H1 (cell line): Measurements from ENCODE around the gene TAF7L. TPM values are rescaled to one million over a fixed set of nuclear protein-coding genes. Genes with fewer than 3 reads are reported as not detected.

Experiments
- CTCF ChIA-PET: fragments of 300-600 bp; sonication (Branson Sonifier 250); formaldehyde crosslinking; loops from one replicate; lab custom pipeline; 2021; ENCODE audit not compliant: partially characterized antibody; lab: Charles Lee
- POLR2A ChIA-PET: fragments of 300-600 bp; sonication (Branson Sonifier 250); formaldehyde crosslinking; loops from one replicate; lab custom pipeline; 2021; ENCODE audit warnings: inconsistent platforms; ENCODE audit not compliant: partially characterized antibody; lab: Charles Lee
- DNase-seq, 2 experiments: peaks; one replicate each; pipeline versions ENCODE4 v3.0.0 to v3.0.0-alpha.2; 2010 to 2022; ENCODE audit warnings: low spot score in 2 of 2, low read depth in 1 of 2, mixed read lengths in 1 of 2
- FAIRE-seq: peaks from 2 replicates; lab custom pipeline; 2011; peaks lifted over from hg19 to GRCh38; lab: Jason Lieb, UNC
- H2AFZ ChIP-seq: 2 replicates; pipeline ENCODE4 v1.8.1; 2012; ENCODE audit warnings: low read length, inconsistent platforms
- H2AK5ac ChIP-seq: 2 replicates; pipeline ENCODE4 v1.6.1; 2013; ENCODE audit warnings: low read depth, low read length
- H2BK120ac ChIP-seq: replicated peaks from 2 replicates; pipeline ENCODE3; 2013; ENCODE audit warnings: low read depth, low read length, inconsistent platforms
- H2BK12ac ChIP-seq: 2 replicates; pipeline ENCODE4 v1.6.1; 2013; ENCODE audit warnings: low read depth, low read length
- H2BK15ac ChIP-seq: 2 replicates; pipeline ENCODE4 v1.6.1; 2013; ENCODE audit warnings: low read length
- H2BK20ac ChIP-seq: 2 replicates; pipeline ENCODE4 v1.6.1; 2013; ENCODE audit warnings: low read length
- H2BK5ac ChIP-seq: 2 replicates; pipeline ENCODE4 v1.6.1; 2013; ENCODE audit warnings: low read depth, low read length
- H3K14ac ChIP-seq: 2 replicates; pipeline ENCODE4 v1.6.1; 2013; ENCODE audit warnings: inconsistent platforms; ENCODE audit not compliant: insufficient read length
- H3K18ac ChIP-seq: 2 replicates; pipeline ENCODE4 v1.6.1; 2013; ENCODE audit warnings: low read length; ENCODE audit errors: extremely low read depth
- H3K23ac ChIP-seq: 2 replicates; pipeline ENCODE4 v1.6.1; 2013; ENCODE audit warnings: inconsistent platforms; ENCODE audit not compliant: insufficient read length
- H3K23me2 ChIP-seq: 2 replicates; pipeline ENCODE4 v1.6.1; 2013; ENCODE audit warnings: low read depth, low read length
- H3K27ac ChIP-seq: 2 replicates; pipeline ENCODE4 v1.6.1; 2011; ENCODE audit warnings: low read depth, low read length, inconsistent platforms
- H3K27me3 ChIP-seq, 4 experiments: replicated peaks in 1 of 4; 1 replicate in 1 of 4; 2 replicates in 3 of 4; pipeline versions ENCODE4 v1.6.1 to v1.8.1; 2011 to 2013; ENCODE audit warnings: low read length in 3 of 4, mild to moderate bottlenecking in 3 of 4, inconsistent platforms in 2 of 4, mixed read lengths in 2 of 4, moderate library complexity in 1 of 4; ENCODE audit not compliant: control insufficient read depth in 3 of 4, insufficient read depth in 3 of 4; ENCODE audit errors: extremely low read depth in 1 of 4
- H3K36me3 ChIP-seq, 4 experiments: 2 replicates each; pipeline versions ENCODE4 v1.6.1 to v1.8.1; 2011 to 2013; ENCODE audit warnings: mild to moderate bottlenecking in 4 of 4, low read length in 3 of 4, moderate library complexity in 2 of 4, control low read depth in 1 of 4, inconsistent platforms in 1 of 4; ENCODE audit not compliant: insufficient read depth in 4 of 4, control insufficient read depth in 2 of 4
- H3K4ac ChIP-seq: replicated peaks from 2 replicates; pipeline ENCODE3; 2013; ENCODE audit warnings: low read length, low read depth, mixed read lengths, inconsistent platforms; ENCODE audit not compliant: insufficient read length
- H3K4me1 ChIP-seq, 4 experiments: replicated peaks in 1 of 4; 1 replicate in 1 of 4; 2 replicates in 3 of 4; pipeline versions ENCODE4 v1.6.1 to v1.8.1; 2011 to 2013; ENCODE audit warnings: low read length in 3 of 4, inconsistent platforms in 2 of 4, mixed read lengths in 1 of 4; ENCODE audit not compliant: insufficient read depth in 4 of 4, control insufficient read depth in 3 of 4
- H3K4me2 ChIP-seq, 2 experiments: 2 replicates each; pipeline versions ENCODE4 v1.6.1 to v1.8.1; 2011 to 2013; ENCODE audit warnings: low read depth in 2 of 2, low read length in 2 of 2, control low read depth in 1 of 2, inconsistent platforms in 1 of 2, mild to moderate bottlenecking in 1 of 2; ENCODE audit not compliant: insufficient read depth in 1 of 2
- H3K4me3 ChIP-seq, 4 experiments: fragments of 200-600, 300-600 bp in 1 of 4; sonication (generic), shearing (Covaris generic), sonication (Bioruptor Twin) in 1 of 4; 2 replicates each; pipeline versions ENCODE4 v1.5.1 to v1.8.1; 2011 to 2016; ENCODE audit warnings: low read length in 4 of 4, low read depth in 3 of 4, control low read depth in 2 of 4, inconsistent platforms in 2 of 4, mild to moderate bottlenecking in 2 of 4, mixed read lengths in 1 of 4, moderate library complexity in 1 of 4; ENCODE audit not compliant: insufficient read depth in 2 of 4; ENCODE audit errors: extremely low read depth in 1 of 4
- H3K56ac ChIP-seq: replicated peaks from 2 replicates; pipeline ENCODE3; 2013; ENCODE audit warnings: low read depth, mild to moderate bottlenecking, mixed read lengths, low read length, inconsistent platforms; ENCODE audit not compliant: insufficient read length
- H3K79me1 ChIP-seq: 2 replicates; pipeline ENCODE4 v1.6.1; 2013; ENCODE audit warnings: low read depth, low read length, control low read depth
- H3K79me2 ChIP-seq, 2 experiments: 2 replicates each; pipeline versions ENCODE4 v1.6.1 to v1.8.1; 2012 to 2013; ENCODE audit warnings: low read length in 2 of 2, mild to moderate bottlenecking in 2 of 2, inconsistent platforms in 1 of 2; ENCODE audit not compliant: insufficient read depth in 2 of 2, control insufficient read depth in 1 of 2
- H3K9ac ChIP-seq, 4 experiments: replicated peaks in 1 of 4; 1 replicate in 1 of 4; 2 replicates in 3 of 4; pipeline versions ENCODE4 v1.6.1 to v1.8.1; 2011 to 2013; ENCODE audit warnings: low read depth in 3 of 4, low read length in 3 of 4, control low read depth in 2 of 4, mild to moderate bottlenecking in 2 of 4, moderate library complexity in 2 of 4, inconsistent platforms in 1 of 4; ENCODE audit errors: extremely low read depth in 1 of 4
- H3K9me3 ChIP-seq, 2 experiments: 2 replicates each; pipeline versions ENCODE4 v1.6.1 to v1.8.1; 2012 to 2013; ENCODE audit warnings: mild to moderate bottlenecking in 2 of 2, moderate library complexity in 2 of 2, control low read depth in 1 of 2, inconsistent platforms in 1 of 2, low read depth in 1 of 2, low read length in 1 of 2, mixed read lengths in 1 of 2; ENCODE audit not compliant: insufficient read depth in 2 of 2
- H4K20me1 ChIP-seq, 2 experiments: replicated peaks in 1 of 2; 2 replicates each; pipeline versions ENCODE3 to v1.8.1; 2011 to 2013; ENCODE audit warnings: inconsistent platforms in 2 of 2, low read length in 2 of 2, mild to moderate bottlenecking in 1 of 2; ENCODE audit not compliant: insufficient read depth in 2 of 2, control insufficient read depth in 1 of 2
- H4K5ac ChIP-seq: 2 replicates; pipeline ENCODE4 v1.6.1; 2013; ENCODE audit warnings: low read length, low read depth, mixed read lengths, inconsistent platforms; ENCODE audit not compliant: insufficient read length
- H4K8ac ChIP-seq: 2 replicates; pipeline ENCODE4 v1.8.0; 2013; ENCODE audit warnings: mild to moderate bottlenecking, moderate library complexity, low read length, inconsistent platforms; ENCODE audit not compliant: insufficient read depth; ENCODE audit errors: extremely low read depth
- H4K91ac ChIP-seq: replicated peaks from 2 replicates; pipeline ENCODE3; 2013; ENCODE audit warnings: low read length, mixed read lengths, inconsistent platforms; ENCODE audit not compliant: insufficient read length
- CTBP2 ChIP-seq: IDR thresholded peaks from 2 replicates; pipeline ENCODE4 v1.7.0; 2011; ENCODE audit warnings: borderline replicate concordance, mild to moderate bottlenecking, moderate library complexity, mixed read lengths, low read length; ENCODE audit not compliant: insufficient read depth, insufficient read length
- JUND ChIP-seq: IDR thresholded peaks from 2 replicates; pipeline ENCODE4 v1.6.1; 2011; ENCODE audit warnings: mild to moderate bottlenecking, improper control_type of control experiment, low read length
- POLR2A ChIP-seq, 2 experiments: IDR thresholded peaks; 1 replicate in 1 of 2; 2 replicates in 1 of 2; pipeline ENCODE4 v1.6.1; 2011; ENCODE audit warnings: low read depth in 2 of 2, low read length in 2 of 2, mild to moderate bottlenecking in 2 of 2; ENCODE audit errors: control extremely low read depth in 1 of 2
- RFX5 ChIP-seq: IDR thresholded peaks from 2 replicates; pipeline ENCODE4 v1.6.1; 2011; ENCODE audit warnings: low read depth, low read length, improper control_type of control experiment, borderline replicate concordance
- SIN3A ChIP-seq, 2 experiments: IDR thresholded peaks in 1 of 2; conservative IDR thresholded peaks in 1 of 2; 2 replicates each; pipeline ENCODE4 v1.6.1; 2011 to 2012; ENCODE audit warnings: low read length in 2 of 2, improper control_type of control experiment in 1 of 2, low read depth in 1 of 2, mild to moderate bottlenecking in 1 of 2
- SP1 ChIP-seq: IDR thresholded peaks from 2 replicates; pipeline ENCODE4 v1.6.1; 2011; ENCODE audit warnings: low read depth, low read length
- SP2 ChIP-seq: IDR thresholded peaks from 2 replicates; pipeline ENCODE4 v1.6.1; 2012; ENCODE audit warnings: mild to moderate bottlenecking, low read length, inconsistent platforms
- SRF ChIP-seq: IDR thresholded peaks from 2 replicates; pipeline ENCODE4 v1.6.1; 2011; ENCODE audit warnings: mild to moderate bottlenecking, low read depth, low read length, moderate library complexity
- TCF12 ChIP-seq: IDR thresholded peaks from 2 replicates; pipeline ENCODE4 v1.6.1; 2011; ENCODE audit warnings: low read depth, mild to moderate bottlenecking, low read length
- WGBS, 2 experiments: shearing (Covaris generic) in 1 of 2; methylation state at CpG; one replicate each; pipeline versions ENCODE4 v1.1.6 to v1.1.7; 2013 to 2015; ENCODE audit warnings: low lambda C conversion rate in 2 of 2, mixed read lengths in 2 of 2, inconsistent platforms in 1 of 2, low coverage in 1 of 2, missing lambda C conversion rate in 1 of 2; ENCODE audit not compliant: insufficient replicate concordance in 2 of 2, insufficient coverage in 1 of 2, insufficient read length in 1 of 2; ENCODE audit errors: extremely low coverage in 1 of 2, missing lambda C conversion rate in 1 of 2; 5-methylcytosine and 5-hydroxymethylcytosine counted together
- polyA plus RNA-seq, 7 experiments: library from polyadenylated mRNA; depleted of rRNA in 3 of 7; stranded (reverse) in 5 of 7; unstranded in 2 of 7; fragments of >200 nt in 5 of 7; fragments of 200-250 nt in 2 of 7; gene quantifications; 1 replicate in 5 of 7; 2 replicates in 1 of 7; 4 replicates in 1 of 7; pipeline versions ENCODE4 v1.2.1 to v1.2.3, GENCODE V29; 2011 to 2013; ENCODE audit warnings: missing spikeins in 2 of 7, mixed read lengths in 2 of 7
- total RNA-seq: library from RNA; stranded (reverse); fragmentation: NEBNext Ultra II Directional; extraction: Animal tissue kit (Norgen Biotek cat#: 25700); gene quantifications from 2 replicates; pipeline ENCODE4 v1.2.1, GENCODE V29; 2021

Gene TAF7L
- total and polyA plus RNA-seq, 2 of the 8 experiments (the other 6 are each of a cell fraction or from before 2014, with no cell fraction given) = not detected

DNA sequence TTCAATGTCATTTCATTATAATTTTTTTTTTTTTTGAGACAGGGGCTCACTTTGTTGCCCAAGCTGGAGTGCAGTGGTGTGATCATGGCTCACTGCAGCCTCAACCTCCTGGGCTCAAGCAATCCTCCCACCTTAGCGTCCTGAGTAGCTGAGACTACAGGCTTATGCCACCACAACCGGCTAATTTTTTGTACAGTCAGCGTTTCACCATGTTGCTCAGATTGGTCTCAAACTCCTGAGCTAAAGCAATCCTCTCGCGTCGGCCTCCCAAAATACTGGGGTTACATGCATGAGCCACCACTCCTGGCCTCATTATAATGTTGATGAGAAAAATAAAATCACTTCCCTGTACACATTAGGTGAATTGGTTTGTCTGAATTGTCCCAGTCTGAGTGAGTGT, 16.9 kb downstream of the TAF7L start:
- TF ChIP-seq SIN3A (conservative IDR thresholded peaks at IDR 0.05 in 1 of 2, IDR thresholded peaks at IDR 0.05 in 1 of 2; ENCODE audit: low read depth in 1 of 2, low read length in 2 of 2) = no peak
- no peak for TF ChIP-seq RFX5
- TF ChIP-seq POLR2A (IDR thresholded peaks at IDR 0.05; ENCODE audit: control extremely low read depth in 1 of 2, low read depth in 2 of 2, low read length in 2 of 2) = no peak
- no peak for TF ChIP-seq TCF12
- no peak for TF ChIP-seq SP1
- TF ChIP-seq SP2 = no peak
- TF ChIP-seq SRF = no peak
- TF ChIP-seq CTBP2 = no peak
- no peak for TF ChIP-seq JUND
- Histone ChIP-seq H2AFZ (no peak overlapping the region), H4K91ac (no peak overlapping the region), H4K8ac (no peak overlapping the region), H2BK12ac (no peak overlapping the region), H3K4me1 (no peaks in the 10 kb centered on the region), H2BK120ac (no peak overlapping the region), H3K23ac (no peak overlapping the region), H3K27ac (no peak overlapping the region), H3K9me3 (no peaks in the 10 kb centered on the region), H2BK15ac (no peak overlapping the region), H3K56ac (no peak overlapping the region), H2AK5ac (no peak overlapping the region), H3K79me2 (no peaks in the 10 kb centered on the region), H3K79me1 (no peaks in the 10 kb centered on the region), H3K9ac (no peak overlapping the region), H4K20me1 (no peaks in the 10 kb centered on the region), H2BK5ac (no peak overlapping the region), H3K18ac (no peak overlapping the region), H3K14ac (no peak overlapping the region), H3K27me3 (no peaks in the 10 kb centered on the region), H3K4me2 (no peak overlapping the region), H3K4ac (no peak overlapping the region), H2BK20ac (no peak overlapping the region), H3K4me3 (no peak overlapping the region), H3K36me3 (no peaks in the 10 kb centered on the region), H3K23me2 (no peaks in the 10 kb centered on the region), H4K5ac (no peak overlapping the region)
- FAIRE-seq (no peak), DNase-seq (no peak)
- CTCF ChIA-PET = interaction anchor here (0.7 to 1.3 kb wide), 4 partner anchors 10 to 409 kb away, joined by 3 to 4 read pairs (median 4); no protein-coding TSS in a partner anchor
- POLR2A ChIA-PET = interaction anchor here (0.7 kb wide), 1 partner anchor 365 kb away, joined by 4 read pairs; no protein-coding TSS in a partner anchor
- 84% methylated on average over 6 of the region's 6 CpGs; no CpG with 5 or more reads in 1 of the 2 experiments for WGBS, 2 experiments
